AG04450 (cell line): Measurements from ENCODE around the gene SCYL1. TPM values are rescaled to one million over a fixed set of nuclear protein-coding genes. Genes with fewer than 3 reads are reported as not detected.

Experiments used
- CTCF ChIA-PET: fragments of 300-600, 350-600 bp; formaldehyde crosslinking; extraction: SDS; loops from one replicate; lab custom pipeline; 2022; ENCODE audit warnings: antibody characterized with exemption, inconsistent platforms; lab: Charles Lee
- POLR2A ChIA-PET: fragments of 350-600 bp; formaldehyde crosslinking; extraction: SDS; loops from one replicate; lab custom pipeline; 2021; ENCODE audit warnings: antibody characterized with exemption, inconsistent platforms; lab: Yijun Ruan, JAX
- DNase-seq: peaks from one replicate; pipeline ENCODE4 v3.0.0-alpha.2; 2011; ENCODE audit warnings: low read depth, low spot score
- H3K27ac ChIP-seq: one replicate; pipeline ENCODE4 v1.5.1; 2012; ENCODE audit warnings: low read depth, low read length, control low read depth
- H3K27me3 ChIP-seq: one replicate; pipeline ENCODE4 v1.6.0; 2012; ENCODE audit warnings: low read length; ENCODE audit not compliant: control insufficient read depth, insufficient read depth
- H3K4me3 ChIP-seq: 2 replicates; pipeline ENCODE4 v1.5.1; 2011; ENCODE audit warnings: mild to moderate bottlenecking, low read depth, low read length, control low read depth
- H3K9me3 ChIP-seq: 2 replicates; pipeline ENCODE4 v1.5.1; 2012; ENCODE audit warnings: low read length; ENCODE audit not compliant: control insufficient read depth, insufficient read depth
- CTCF ChIP-seq: IDR thresholded peaks from 2 replicates; pipeline ENCODE4 v1.5.1; 2011; ENCODE audit warnings: low read depth, low read length, control low read depth, inconsistent platforms
- polyA plus RNA-seq: library from polyadenylated mRNA; depleted of rRNA; stranded (reverse); fragments of >200 nt; gene quantifications from 2 replicates; pipeline ENCODE4 v1.2.3, GENCODE V29; 2011

Gene SCYL1
- polyA plus RNA-seq, 1 experiment, result 60.9 TPM

- TF ChIP-seq CTCF, result no peak
- Histone ChIP-seq H3K4me3 (no peak overlapping the region), H3K27me3 (no peaks in the 10 kb centered on the region), H3K9me3 (no peaks in the 10 kb centered on the region; the same call in 1 of the 2 replicates), H3K27ac (no peak overlapping the region)
- ChIA-PET POLR2A (no interaction called here), CTCF (no interaction called here)
- DNase-seq, result no peak
Observed at GRCh38 chr11:65545853-65546216, 21.0 kb downstream of the SCYL1 start.

GRCh38 chr11:65546217-65546958, 21.5 kb downstream of the SCYL1 start:
- Histone ChIP-seq H3K9me3 (no peaks in the 10 kb centered on the region; the same call in 1 of the 2 replicates), H3K27me3 (no peaks in the 10 kb centered on the region), H3K4me3 (no peak overlapping the region), H3K27ac (no peak overlapping the region)
- POLR2A ChIA-PET, result no interaction called here
- CTCF ChIA-PET, result no interaction called here
- no peak for TF ChIP-seq CTCF
- no peak for DNase-seq

GRCh38 chr11:65547446-65548125, 22.7 kb downstream of the SCYL1 start:
- POLR2A ChIA-PET, result no interaction called here
- CTCF ChIA-PET, result no interaction called here
- no peak for TF ChIP-seq CTCF
- Histone ChIP-seq H3K27me3 (no peaks in the 10 kb centered on the region), H3K27ac (no peak overlapping the region), H3K4me3 (no peak overlapping the region), H3K9me3 (peaks cover 4% of the 10 kb centered on the region; the same call in 1 of the 2 replicates)
- DNase-seq, result no peak

- H3K4me3 ChIP-seq, result no peak overlapping the region
- ChIA-PET POLR2A (no interaction called here), CTCF (no interaction called here)
- peaks cover 4% of the 10 kb centered on the region; the same call in 1 of the 2 replicates for H3K9me3 ChIP-seq
- no peak for TF ChIP-seq CTCF
- no peaks in the 10 kb centered on the region for H3K27me3 ChIP-seq
- DNase-seq, result no peak
- H3K27ac ChIP-seq, result no peak overlapping the region
Observed at GRCh38 chr11:65548395-65548794, 23.5 kb downstream of the SCYL1 start.

- TF ChIP-seq CTCF, result no peak
- POLR2A ChIA-PET, result no interaction called here
Observed at GRCh38 chr11:65549096-65549495, 24.2 kb downstream of the SCYL1 start.

More at GRCh38 chr11:65549096-65549495, 24.2 kb downstream of the SCYL1 start:
- CTCF ChIA-PET, result no interaction called here
- no peak for DNase-seq
- Histone ChIP-seq H3K27ac (no peak overlapping the region), H3K27me3 (no peaks in the 10 kb centered on the region), H3K9me3 (peaks cover 4% of the 10 kb centered on the region; the same call in 1 of the 2 replicates), H3K4me3 (no peak overlapping the region)
